Retinal pigment epithelial cell (primary cell): Measurements from ENCODE around the gene RASA1.

Experiments
- DNase-seq: peaks from one replicate; pipeline ENCODE4 v3.0.0-alpha.2; 2010; ENCODE audit warnings: low read depth
- H3K4me3 ChIP-seq: 2 replicates; pipeline ENCODE4 v1.5.1; 2011; ENCODE audit warnings: mild to moderate bottlenecking, low read length, control low read depth, moderate library complexity
- TF ChIP-seq, protein P1 (sequence below): conservative IDR thresholded peaks from 2 replicates; pipeline ENCODE4 v1.5.1; 2011; ENCODE audit warnings: low read depth, low read length, control low read depth, inconsistent platforms

The RASA1 gene

GRCh38 chr5:87433945-87434344 is 166.3 kb downstream of the RASA1 start:
- DNase-seq = no peak
- TF ChIP-seq, protein P1, sequence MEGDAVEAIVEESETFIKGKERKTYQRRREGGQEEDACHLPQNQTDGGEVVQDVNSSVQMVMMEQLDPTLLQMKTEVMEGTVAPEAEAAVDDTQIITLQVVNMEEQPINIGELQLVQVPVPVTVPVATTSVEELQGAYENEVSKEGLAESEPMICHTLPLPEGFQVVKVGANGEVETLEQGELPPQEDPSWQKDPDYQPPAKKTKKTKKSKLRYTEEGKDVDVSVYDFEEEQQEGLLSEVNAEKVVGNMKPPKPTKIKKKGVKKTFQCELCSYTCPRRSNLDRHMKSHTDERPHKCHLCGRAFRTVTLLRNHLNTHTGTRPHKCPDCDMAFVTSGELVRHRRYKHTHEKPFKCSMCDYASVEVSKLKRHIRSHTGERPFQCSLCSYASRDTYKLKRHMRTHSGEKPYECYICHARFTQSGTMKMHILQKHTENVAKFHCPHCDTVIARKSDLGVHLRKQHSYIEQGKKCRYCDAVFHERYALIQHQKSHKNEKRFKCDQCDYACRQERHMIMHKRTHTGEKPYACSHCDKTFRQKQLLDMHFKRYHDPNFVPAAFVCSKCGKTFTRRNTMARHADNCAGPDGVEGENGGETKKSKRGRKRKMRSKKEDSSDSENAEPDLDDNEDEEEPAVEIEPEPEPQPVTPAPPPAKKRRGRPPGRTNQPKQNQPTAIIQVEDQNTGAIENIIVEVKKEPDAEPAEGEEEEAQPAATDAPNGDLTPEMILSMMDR = no peak
- H3K4me3 ChIP-seq = no peak overlapping the region

DNA sequence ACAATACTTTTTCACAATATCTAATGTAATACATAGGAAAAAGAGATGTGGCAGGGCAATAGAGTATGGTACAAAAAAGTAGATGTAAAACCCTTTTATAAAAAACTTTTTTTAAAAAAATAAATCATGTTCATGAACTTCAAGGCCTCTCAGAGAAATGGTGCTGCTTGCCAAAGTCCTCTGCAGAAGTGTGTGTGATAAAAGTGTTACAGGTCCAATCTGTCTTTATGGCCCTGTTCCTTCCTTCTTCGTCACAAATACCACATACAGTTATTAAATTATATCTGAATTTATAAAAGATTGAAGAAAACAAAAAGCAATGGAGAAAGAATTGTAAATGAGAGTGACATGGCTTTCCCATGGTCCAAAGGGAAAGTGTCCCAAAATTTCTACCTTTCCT is 166.8 kb downstream of the RASA1 start:
- TF ChIP-seq, protein P1 = no peak
- H3K4me3 ChIP-seq = no peak overlapping the region
- DNase-seq = no peak

- no peak overlapping the region for H3K4me3 ChIP-seq
- DNase-seq = no peak
- TF ChIP-seq, protein P1 = no peak
These were observed 167.5 kb downstream of the RASA1 start for GRCh38 chr5:87435144-87435694.

GRCh38 chr5:87437724-87438123 is 170.0 kb downstream of the RASA1 start:
- H3K4me3 ChIP-seq = no peak overlapping the region
- TF ChIP-seq, protein P1 = no peak
- no peak for DNase-seq

- no peak for DNase-seq
- no peak overlapping the region for H3K4me3 ChIP-seq
- TF ChIP-seq, protein P1 = no peak
These were observed 170.5 kb downstream of the RASA1 start for GRCh38 chr5:87438231-87438630.
